Activated T-cell treated with anti-CD3 and anti-CD28 coated beads, Interleukin-2, amount 50 U/mL, for 48 hours (primary cell): ENCODE measurements around the gene BATF2.
"Not testable (repeated sequence)": the region's sequence is repeated elsewhere in the genome, so short reads cannot be mapped to it uniquely, and the experiment has no call there.

Experiments used
- DNase-seq, 2 experiments: peaks; one replicate each; pipeline ENCODE4 v3.0.0-alpha.2; 2020

Gene BATF2

DNA sequence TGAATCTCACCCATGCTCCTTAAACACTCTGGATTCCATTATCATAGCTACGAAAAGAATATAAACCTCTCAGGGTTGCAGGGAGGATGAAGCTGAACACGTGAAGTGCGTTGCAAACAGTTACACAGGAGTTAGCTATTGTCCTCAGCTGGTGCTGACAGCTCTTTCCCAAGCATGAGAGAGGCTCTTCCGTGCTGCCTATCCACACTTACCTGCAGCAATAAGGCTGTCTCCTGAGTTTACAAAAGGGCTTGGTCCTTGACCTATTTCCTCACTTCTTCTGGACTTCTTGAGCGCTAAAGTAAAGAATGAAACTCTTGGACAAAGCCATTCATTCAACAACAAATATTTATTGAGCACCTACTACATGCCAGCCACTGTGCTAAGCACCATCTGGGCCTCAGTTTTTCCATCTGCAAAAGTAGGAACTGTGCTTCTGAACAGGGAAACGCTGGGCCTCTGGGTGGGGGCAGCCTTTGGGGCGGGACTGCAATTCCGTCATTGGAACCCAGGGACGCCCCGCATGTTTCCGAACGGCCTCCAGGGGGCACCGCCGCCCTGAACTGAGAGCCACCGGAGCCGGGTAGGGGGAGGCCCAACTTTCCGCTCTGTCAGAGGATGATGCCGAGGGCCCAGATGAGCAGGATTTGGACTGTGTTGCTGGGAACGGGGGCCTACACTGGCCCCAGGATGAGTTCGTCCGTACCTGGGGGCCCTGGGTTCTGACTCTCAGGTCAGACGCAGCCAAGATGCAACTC lies 16.5 kb upstream of the BATF2 start:
- DNase-seq, result peak; percentile 94 to 95

DNA sequence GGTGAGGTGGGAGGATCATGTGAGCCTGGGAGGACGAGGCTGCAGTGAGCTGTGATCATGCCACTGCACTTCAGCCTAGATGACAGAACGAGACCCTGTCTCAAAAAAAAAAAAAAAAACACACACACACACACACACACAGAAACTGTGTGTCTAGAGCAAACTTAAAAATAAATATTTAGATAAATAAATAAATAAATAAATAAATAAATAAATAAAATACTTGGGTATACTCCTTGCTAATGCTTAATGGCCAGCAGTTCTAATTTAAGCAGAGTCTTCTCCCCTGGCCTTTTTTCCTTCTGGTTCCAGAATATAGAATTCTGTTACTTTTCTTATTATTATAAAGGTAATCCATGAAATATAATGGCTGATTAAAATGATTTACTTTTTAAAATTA lies 12.1 kb upstream of the BATF2 start:
- DNase-seq, result no peak

DNA sequence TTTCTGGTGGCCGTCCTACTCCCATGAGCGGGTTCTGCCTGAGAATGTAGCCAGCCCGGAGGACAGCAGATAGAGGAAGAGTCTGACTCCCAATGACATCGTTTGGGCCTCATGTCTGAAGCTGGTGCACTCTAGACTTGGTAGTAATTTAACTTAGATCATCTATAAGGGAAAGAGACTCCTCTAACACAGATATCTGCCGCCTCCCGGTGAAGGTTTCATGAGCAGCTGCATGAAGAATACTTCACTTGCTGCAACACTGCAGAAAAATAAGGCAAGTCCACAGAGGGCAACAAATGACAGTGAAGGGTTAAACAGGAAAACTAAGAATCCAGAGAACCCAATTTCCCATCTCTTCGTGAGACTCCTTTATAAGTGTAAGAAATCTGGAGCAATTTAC lies 11.2 kb upstream of the BATF2 start:
- no peak for DNase-seq

DNA sequence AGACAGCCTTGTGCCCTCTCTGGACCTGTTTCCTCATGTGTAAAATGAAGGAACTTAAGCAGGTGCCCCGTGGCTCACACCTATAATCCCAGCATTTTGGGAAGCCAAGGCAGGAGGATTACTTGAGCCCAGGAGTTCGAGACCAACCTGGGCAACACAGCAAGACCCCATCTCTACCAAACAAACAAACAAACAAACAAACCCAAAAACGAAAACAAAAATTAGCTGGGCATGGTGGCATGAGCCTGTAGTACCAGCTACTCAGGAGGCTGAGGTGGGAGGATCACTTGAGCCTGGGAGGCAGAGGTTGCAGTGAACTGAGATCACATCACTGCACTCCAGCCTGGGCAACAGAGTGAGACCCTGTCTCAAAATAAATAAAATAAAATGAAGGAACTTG lies 7.2 kb upstream of the BATF2 start:
- DNase-seq, result not testable (repeated sequence)

DNA sequence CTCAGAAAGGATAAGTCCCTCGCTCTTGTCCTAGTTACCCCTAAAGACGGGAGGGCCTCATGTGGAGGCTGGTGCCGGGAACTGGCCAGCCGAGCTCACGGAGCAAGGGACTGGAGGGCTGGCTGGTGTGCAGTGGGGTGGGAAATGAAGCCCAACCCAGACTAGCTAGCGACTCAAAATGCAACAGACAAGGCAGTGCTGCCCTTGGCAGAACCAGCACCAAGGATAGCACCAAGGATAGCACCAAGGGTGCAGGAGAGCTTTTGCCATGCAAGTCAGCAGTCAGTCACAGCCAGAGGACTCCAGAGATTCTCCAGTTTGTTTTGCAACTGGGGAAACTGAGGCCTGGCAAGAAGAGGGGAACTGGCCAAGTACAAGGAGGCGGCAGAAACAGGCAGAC lies 6.5 kb upstream of the BATF2 start:
- DNase-seq, result no peak

GRCh38 chr11:65002706-65003105 lies 5.9 kb upstream of the BATF2 start:
- DNase-seq, result no peak

- DNase-seq, result no peak
These were observed 2.7 kb upstream of the BATF2 start for GRCh38 chr11:64999478-64999877.

DNA sequence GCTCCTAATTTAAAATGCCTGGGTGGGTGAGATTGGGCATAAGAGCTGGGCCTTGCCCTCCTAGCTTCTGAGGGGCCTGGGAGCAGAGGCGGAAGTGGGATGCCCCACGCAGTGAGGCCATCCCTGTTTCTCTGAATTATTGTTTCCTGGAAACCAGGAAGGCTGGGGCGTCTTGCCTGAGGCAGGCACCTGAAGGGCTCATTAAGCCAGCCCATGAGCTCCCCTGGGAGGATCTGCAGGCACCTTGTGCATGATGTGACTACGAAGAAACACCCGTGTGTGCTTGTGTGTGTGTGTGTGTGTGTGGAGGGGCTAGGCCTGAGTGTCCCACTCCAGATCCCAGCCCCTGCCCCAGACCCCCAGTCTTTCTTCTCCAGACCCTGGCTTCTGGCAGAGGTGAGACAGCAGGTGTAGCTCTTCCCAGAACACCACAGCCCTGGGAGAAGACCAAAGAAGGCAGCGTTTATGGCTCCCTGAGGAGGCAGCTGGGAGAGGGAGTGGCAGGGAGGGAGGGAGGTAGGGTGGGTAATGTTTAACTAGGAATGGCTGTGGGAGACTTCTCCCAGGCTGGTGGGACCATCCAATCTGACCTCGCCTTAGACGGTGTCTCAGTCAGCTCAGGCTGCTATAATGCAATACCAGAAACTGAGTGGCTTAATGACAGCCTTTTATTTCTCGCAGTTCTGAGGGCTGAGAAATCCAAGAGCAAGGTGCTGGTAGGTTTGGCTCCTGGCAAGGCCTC lies 2.1 kb upstream of the BATF2 start:
- no peak for DNase-seq

DNA sequence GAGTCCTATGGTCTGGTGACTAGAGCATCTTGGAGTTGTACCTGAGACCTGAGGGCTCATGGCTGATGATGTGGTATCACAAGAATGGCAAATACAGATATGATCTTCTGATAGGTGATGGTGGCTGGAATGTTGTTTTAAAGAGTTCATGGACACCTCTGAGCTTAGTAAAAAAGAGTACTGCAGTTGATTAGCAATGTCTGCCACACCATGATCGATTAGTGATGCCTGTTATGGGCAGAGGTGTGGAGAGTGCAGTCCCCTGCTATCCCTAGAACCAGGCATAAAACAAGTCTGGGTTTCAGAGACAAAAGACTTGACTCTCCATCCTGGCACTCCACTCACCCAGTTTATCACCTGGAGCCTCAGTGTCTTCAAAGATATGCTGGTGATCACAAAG lies 1.4 kb upstream of the BATF2 start:
- DNase-seq, result peak; percentile 24 to 39

DNA sequence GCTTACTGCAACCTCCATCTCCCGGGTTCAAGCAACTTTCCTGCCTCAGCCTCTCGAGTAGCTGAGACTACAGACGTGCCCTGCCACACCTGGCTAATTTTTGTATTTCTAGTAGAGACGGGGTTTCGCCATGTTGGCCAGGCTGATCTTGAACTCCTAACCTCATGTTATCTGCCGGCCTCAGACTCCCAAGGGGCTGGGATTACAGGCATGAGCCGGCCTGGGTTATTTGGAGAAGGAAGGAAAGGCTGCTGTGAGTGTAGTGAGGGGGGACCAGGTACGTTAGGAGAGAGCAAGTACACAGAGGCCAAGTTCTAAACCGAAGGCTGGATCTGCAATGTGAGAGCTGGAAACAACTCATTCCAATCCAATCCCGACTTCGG lies 453 bp downstream of the BATF2 start:
- no peak for DNase-seq

DNA sequence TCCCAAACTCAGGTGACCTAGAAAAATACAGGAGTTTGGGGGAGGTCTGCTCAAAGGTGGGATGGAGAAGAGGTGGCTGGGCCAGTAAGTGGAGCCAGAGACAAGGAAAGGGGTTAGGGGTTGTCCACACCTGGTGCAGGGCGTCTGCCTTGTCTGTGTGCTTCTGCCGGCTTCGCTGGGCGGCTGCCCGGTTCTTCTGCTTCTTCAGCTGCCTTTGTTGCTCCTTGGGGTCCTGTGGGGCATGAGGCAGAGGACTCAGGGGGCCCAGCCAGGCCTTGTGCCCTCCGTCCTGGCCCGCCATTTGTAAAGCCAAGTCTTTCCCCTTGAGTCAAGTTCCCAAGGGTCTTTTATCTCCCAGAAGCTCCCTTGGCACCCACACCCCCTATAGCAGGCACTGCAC lies 2.5 kb downstream of the BATF2 start:
- DNase-seq, result no peak

GRCh38 chr11:64990222-64990923 lies 6.4 kb downstream of the BATF2 start:
- DNase-seq, result no peak

- DNase-seq, result no peak
These were observed 7.4 kb downstream of the BATF2 start for GRCh38 chr11:64989416-64989815.

GRCh38 chr11:64987998-64988854 lies 8.5 kb downstream of the BATF2 start:
- DNase-seq, result no peak

GRCh38 chr11:64983339-64983738 lies 13.4 kb downstream of the BATF2 start:
- DNase-seq, result not testable (repeated sequence)

DNA sequence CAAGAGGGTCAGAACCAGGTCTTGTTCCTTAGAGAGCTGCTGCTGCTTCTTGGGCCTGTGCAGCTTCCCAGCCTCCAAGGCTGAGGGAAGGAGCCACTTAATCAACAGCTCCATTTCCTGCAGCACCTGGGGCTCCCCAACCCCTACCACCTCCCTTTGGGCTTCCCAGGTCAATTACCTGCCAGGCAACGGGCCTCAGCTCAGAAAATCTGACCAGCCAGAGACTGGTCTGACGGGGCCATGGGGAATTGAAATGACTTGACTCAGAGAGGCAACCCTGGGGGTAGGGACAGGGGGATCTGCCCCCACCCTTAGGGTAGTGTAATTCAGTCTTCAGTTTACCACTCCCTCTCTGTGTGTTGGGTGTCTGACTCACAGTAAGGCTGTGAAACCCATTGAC lies 20.1 kb downstream of the BATF2 start:
- DNase-seq, result no peak

DNA sequence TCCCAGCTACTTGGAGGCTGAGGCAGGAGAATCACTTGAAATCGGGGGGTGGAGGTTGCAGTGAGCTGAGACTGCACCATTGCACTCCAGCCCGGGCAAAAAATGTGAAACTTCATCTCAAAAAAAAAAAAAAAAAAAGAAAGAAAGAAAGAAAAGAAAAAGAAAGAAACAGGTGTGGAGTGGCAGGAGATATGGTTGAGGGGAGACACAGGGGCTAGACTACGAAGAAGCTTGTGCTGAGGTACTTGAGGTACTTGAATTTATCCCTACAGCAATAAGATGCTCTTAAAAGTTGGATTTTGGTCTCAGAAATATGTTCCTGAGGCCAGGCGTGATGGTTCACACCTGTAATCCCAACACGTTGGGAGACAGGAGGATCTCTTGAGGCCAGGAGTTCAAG lies 22.6 kb downstream of the BATF2 start:
- no peak for DNase-seq

- DNase-seq, result peak; percentile 91 to 92
These were observed 25.1 kb downstream of the BATF2 start, which contains the start of gene MAJIN for GRCh38 chr11:64971421-64972233. Gene MAJIN, minus strand, starts transcription at chr11:64972108. Its CDS starts 12,703 bp downstream, at chr11:64959405.

GRCh38 chr11:64970731-64971151 lies 26.0 kb downstream of the BATF2 start:
- DNase-seq, result peak; percentile 68 to 69

DNA sequence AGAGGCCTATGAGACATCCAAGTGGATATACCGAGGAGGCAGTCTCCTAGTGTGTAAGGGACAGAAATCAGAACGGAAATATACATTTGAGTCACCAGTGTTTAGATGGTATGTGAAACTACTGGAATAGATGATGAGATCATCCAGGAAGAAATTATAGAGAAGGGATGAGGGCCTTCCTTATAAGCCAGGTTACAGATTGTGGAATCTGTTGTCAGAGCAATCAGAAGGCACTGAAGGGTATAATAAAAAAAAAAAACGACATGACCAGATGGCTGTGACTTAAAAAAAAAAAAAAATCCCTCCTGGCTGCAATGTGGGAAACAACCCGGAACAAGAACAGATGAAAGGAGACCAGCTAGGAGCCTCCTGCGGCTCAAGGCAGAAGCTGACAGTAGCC lies 27.6 kb downstream of the BATF2 start:
- DNase-seq, result no peak

DNA sequence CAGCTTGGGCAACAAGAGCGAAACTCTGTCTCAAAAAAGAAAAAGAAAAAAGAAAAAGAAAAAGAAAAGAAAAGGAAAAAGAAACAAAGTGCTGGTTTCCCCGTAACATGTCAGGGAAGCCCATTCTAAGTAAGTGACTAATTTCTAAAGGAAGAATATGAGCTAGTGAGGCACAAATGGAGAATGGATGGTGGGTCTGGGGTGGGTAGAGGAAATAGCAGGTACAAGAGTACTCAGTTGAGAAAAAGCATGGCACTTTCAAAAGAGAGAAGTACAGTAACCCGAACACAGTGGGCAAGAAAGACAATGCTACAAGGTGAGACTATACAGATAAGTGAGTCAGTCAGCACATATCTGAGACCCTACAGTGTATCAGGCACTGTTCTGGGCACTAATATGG lies 29.4 kb downstream of the BATF2 start:
- DNase-seq, result no peak

GRCh38 chr11:64963072-64963631 lies 33.6 kb downstream of the BATF2 start:
- no peak for DNase-seq
